CD4-positive, alpha-beta T cell treated with Interleukin-6 at 100 ng/mL for 8 hours (primary cell): ENCODE results near the gene WNK2.

Source experiments
- DNase-seq: peaks from one replicate; pipeline ENCODE4 v3.0.0-alpha.2; 2020; ENCODE audit warnings: mixed read lengths, low spot score

Gene WNK2

DNA sequence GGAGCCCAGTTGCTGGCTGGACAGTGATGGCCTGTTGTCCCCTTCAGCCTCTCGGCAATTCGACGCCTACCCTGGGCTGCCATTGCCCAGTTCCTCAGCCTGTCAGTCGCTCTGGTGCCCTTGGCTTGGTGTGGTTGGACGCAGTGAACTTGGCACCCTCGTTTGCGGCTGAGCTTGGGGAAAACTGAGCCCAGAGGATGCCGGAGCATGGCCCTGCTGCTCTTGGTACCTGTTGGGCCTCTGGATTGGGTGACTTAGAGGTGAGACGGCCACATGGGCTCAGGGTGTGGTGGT is 16.5 kb downstream of the WNK2 start:
- no peak for DNase-seq

DNA sequence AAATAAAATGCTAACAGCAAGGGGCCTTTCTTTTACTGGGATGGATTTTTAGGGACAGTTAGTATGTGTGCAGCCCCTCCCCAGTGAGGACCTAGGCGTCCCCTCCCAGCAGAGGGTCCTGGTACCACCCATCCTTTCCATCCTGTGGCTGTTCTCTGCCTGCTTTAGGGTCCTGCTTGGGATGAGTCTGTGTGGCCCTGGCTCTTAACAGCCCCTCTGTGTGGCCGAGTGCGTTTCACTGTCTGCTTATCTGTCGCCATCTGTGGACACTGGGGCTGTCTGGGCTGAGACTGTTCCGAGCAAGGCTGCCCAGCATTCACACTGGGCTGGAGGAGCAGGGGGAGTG is 17.0 kb downstream of the WNK2 start:
- DNase-seq = no peak

DNA sequence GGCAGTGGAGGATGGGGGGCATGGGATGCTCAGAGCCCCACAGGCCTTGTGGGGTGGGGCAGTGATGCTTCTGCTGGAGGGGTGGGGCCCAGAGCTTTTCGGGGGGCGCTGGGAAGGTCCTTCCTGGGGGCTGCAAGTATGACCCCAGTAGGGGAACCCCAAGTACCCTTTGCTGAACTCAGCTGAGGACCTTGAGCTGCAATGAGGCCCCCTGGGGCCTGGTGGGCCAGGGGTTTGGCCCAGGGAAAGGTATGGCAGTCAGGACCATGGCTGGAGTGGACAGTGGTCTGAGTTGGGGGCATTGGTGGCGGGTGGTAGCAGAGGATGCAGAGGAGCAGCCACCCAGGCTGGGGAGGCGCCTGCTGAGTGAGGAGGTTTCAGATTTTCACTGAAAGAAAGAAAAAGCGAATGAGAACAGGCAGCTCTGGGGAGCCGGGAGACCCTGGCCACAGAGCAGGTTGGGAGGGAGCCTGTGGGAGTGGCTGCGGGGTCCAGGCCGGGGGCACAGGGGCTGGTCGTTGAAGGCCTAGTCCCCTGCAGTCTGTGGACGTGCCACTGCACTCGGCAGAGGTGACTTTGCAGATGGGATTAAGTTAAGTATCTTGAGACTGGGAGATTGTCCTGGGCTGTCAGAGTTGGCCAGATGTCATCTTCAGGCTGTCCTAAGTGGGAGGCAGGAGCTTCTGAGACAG is 19.2 kb downstream of the WNK2 start:
- DNase-seq = no peak

DNA sequence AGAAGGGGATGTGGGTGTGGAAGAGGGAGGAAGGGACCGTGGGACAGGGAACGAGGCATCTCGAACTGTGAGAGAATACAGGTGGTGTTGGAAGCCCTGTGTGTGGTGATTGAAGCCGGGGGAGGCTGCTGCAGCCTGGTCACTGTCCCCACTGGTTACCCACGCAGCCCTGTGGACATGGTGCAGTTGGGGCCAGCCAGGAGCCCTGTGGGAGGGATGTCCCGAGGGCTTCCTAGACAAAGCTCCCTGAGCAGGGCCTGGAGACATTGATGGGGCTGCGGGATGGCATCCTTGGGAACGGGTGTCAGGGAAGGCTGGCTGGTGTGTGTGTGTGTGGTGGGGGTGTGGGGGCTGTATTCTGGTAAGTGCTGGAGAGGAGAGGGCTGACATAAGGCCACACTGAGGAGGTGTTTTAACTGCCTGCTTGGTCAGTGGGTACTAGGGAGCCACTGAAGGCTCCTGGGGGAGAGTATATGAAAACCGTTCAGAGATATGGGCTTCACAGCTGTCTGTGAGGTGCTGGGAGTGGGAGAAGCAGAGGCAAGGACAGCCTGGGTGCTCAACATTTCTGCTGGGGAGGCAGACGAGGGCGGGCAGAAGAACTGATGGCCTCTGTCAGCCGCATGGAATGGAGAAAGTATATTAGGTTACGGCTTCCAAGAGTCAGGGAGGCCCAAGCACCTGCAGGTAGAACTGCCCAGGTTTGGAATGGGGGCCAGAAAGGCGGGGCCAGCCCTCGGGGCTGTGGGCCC is 20.0 kb downstream of the WNK2 start:
- no peak for DNase-seq

DNA sequence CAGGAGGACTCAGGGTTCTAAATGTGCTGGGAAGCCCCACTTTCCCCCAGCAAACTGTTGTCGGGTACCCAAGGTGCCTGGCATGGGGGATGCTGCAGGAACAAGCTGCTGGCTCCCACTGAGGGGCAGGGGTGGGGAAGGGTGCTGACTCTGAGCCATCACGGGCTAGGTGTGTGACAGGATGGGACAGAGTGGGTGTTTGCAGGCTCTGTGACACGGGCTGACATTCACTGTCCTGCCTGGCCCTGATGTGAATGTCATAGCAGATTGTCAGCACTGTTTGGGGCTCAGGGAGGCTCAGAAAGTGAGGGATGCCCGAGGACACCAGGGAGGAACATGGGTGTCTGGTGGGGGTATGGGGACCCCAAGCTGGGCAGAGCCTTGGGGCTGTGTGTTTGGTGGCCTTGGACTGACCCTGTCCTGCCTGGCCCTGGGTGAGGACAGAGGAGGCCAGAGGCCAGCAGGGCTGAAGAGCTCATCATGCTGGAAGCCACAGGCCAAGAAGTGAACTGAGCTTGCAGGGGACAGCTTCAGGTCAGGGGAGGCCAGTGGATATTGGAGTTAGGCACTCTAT is 20.6 kb downstream of the WNK2 start:
- no peak for DNase-seq

DNA sequence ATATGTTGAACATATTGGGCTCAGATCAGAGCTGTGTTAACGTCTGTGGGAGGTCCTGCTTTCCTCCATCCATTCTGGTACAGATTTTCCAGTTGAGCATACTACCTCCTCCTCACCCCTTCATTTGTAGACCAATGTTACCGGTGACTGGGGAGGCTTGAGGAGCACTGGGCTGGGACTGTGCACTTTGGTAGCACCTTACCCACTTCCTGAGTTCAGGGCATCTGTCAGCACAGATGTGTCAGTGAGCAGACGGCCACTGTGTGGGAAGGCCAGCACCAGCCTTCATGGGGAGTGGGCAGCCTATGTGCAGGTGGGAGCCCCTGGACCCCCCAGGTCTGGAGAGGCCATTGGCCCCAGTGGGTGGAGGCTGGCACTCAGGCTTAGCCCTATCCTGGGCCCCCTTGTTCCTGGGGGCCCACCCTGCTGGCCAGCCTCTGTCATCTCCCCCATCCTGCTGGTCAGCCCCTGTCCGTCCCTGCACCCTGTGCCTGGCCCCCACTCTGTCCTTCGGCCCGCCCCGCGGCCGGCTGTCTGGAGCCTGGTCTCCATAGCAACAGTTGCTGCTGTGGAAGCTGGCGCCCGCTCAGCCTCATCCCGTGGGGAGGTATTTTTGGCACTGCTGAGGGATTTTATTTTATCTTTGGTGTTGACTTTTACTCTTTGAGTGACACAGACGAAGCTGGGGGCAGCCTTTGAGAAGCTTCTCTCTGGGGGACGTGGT is 21.3 kb downstream of the WNK2 start:
- DNase-seq = no peak

DNA sequence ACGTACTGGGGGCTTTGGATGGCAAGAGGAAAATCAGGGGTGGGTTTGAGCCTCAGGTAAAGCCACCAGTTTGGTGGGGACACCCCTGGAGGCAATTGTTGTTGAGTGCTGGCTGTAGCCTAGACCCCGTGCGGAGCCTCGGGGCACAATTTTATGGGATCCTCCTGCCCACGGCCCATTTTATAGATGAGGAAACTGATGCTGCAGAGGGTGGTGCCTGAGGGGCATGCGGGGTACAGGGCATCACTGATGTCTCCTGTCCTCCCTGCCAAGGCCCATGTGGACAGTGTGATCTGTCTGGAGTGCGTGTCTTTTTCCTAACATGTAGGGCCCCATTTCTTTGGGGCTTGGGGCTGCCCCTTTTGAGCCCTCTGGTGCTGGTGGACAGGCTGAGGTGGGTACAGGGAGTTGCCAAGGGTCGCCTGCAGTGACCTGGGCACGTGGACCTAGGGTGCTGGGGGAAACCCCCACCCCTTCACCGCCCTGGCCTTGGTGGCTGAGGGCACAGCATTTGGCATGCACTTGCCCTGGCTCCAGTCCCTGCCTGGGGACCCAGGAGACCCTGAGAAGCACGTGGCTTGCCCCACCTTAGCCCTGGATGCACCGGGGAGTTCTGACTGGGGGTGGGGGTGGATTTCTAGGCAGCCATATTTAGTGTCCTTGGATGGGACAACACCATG is 22.1 kb downstream of the WNK2 start:
- DNase-seq = no peak

DNA sequence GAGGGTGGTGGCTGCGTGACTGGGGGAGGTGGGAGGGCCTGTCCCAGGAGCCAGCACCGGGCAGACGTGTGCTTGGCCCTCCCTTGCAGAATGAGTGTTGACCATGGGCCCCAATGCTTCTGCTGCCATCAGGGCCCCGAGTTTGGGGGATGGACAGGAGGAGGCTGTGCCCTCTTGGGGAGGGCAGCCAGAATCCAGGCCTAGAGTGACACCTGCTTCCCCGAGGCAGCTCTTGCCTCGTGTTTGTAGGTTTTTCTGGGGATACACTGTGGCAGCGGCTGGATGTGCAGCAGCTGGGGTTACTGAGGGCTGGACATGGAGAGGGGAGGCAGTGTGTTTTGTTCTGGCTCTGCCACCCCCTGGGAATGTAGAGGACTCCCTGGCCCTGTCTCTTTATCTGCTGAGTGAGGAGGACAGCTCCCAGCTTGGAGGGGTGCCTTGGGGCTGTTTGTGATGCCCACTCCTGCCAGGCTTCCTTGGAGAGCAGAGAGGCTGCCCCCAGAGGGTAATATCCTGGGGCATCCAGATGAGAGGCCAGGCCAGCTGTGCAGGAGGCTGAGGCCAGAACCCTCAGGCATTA is 22.7 kb downstream of the WNK2 start:
- DNase-seq = no peak

DNA sequence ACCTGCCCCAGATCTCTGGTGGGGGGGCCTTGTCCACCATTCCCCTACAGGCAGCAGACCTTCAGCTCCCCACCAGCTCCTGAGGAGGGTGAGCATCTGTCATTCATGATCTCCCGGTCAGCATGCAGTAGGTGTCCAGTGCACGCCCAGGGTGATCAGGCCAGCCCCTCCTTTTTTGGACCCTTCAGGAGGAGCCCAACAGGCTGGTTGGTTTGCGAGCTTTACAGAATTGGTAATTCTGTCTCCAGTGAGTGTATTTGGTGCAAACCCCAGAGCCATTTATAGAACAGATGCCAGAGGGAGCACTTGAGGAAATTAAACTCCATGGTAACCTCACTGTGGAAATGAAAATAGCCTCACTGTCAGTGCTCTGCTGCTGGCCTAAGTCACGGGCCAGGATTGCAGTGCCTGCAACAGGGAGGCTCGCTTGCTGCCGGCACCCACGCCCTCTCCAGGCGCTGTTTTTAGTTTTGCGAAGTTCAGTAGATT is 23.4 kb downstream of the WNK2 start:
- DNase-seq = no peak

DNA sequence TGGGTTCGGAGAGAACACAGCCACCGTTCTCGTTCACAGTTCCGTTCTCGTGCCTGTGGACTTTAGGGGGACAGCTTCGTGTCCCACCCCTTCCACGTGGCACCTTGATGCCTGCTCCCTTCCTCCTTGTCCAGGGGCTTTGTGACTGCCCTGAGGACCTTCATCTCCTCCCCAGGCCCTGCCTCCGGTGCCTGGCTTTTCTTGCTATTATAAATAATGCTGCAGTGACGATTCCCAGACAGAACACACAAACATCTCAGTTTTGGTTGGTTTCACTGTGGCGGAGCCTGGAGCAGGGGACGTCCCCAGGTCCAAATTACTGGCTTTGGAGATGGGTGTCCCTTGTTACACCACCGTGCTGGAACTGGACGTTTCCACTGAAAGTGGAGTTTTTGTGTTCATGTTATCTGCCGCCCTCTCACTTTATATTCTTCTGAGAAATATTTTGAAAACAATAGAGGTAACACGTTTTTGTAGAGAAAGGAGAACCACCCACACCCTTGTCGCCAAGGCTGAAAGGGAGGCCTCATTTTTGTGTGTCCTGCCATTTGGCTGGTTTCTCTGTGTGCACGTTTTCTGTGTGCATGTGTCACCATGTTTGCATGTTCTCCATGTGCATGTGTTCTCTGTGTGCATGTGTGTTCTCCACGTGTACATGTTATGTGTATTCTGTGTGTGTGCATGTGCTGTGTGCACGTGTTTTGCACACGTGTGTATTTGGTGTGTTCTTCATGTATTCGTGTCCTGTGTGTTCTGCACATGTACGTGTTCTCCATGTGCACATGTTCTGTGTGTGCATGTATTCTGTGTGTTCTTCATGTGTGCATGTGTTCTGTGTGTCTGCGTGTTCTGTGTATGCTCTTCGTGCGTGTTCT is 24.2 kb downstream of the WNK2 start:
- no peak for DNase-seq

DNA sequence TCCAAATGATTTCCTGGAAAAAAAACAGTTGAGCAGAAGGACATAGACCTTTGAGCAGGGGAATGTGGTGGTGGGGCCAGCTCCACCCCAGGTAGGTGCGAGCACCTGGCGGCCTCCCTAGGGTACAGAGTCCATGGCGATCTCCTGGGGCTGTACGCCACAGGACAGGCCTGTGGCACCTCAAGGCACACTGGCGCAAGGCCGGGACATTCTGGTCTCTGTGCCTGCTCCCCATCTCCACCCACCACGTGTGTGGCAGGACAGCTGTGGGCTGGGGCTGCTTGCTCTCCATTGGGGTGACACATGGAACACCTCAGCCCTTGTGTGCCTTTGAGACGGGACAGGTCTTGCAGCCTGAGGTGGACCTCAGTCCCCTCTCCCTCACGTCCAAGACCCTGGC is 25.2 kb downstream of the WNK2 start:
- DNase-seq = no peak

DNA sequence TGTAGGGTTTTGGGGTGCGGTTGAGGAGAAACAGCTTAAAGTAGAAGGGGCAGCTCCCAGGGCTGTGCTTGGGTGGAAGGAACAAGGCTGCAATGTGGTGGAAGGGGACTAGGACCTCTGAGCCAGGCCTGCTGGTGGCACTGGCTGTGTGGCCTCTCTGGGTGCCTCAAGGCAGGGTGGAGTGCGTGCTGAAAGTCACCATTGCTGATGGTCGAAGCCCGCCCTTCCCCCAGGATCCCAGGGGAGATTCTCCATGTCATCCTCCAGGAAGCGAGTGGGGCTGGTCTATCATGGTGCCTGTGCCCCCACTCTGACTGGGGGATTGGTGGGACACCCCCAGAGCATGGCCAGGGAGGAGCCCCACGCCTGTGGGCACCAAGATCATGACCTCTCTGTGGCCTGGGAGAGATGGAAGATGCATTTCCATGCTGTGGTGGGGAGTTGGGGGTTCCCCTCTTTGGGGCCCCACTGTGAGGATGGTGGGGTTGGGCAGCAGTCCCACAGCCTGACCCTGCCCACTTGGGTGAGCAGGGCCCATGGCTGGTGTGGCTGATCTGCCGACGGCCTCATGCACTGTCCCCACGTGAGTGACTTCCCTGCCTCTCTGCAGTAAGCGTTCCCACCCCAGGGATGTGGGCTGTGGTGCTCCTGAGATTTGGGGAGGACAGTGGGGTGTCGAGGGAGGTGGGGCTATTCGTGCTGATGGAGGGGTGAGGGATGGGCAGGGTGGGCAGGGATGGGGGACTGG is 25.8 kb downstream of the WNK2 start:
- DNase-seq = no peak

DNA sequence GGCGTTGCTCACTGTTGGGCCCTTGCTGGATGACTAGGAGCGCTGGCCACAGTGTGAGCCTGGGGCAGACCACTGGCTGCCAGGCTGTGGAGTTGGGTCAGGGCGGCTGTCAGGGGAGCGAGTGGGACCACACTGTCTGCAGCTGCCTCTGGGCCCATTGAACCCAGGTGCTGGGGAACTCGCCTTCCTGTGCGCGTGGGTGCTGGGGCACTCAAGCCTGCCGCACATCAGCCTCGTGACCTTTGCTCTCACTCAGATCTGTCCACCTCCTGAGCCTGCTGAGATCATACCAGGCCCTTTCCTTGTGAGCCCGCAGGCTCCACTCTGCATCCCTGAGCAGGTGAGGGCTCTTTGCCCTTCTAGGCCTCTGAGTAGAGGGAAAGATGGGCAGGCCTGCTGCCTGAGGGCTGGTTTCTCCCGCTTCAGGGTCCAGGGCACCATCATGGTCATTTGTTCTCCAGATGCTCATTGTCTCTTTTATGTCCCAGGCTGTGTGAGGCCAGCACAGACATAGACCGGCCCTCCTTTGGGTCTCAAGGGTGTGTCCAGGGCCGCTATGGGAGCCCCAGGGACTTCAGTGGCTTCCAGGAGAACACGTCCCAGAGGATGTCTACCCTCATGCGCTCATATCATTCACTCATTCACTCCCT is 26.5 kb downstream of the WNK2 start:
- no peak for DNase-seq

DNA sequence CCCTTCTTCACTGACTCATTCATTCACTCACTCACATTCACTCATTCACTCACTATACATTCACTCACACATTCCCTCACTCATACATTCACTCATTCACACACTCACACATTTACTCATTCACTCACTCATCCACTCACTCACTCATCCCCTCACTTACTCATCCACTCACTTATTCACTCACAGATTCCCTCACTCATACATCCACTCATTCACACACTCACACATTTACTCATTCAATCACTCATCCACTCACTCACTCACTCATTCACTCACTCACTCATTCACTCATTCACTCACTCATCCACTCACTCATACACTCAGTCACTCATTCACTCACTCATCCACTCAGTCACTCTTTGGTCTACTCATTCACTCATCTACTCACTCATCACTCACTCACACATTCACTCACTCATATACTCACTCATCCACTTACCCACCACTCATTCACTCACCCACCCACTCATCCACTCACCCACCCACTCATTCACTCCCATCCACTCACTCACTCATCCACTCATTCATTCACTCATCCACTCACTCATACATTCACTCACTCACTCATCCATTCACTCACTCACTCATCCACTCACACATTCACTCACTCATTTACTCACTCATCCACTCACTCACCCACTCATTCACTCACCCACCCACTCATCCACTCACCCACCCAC is 27.2 kb downstream of the WNK2 start:
- DNase-seq = no peak

DNA sequence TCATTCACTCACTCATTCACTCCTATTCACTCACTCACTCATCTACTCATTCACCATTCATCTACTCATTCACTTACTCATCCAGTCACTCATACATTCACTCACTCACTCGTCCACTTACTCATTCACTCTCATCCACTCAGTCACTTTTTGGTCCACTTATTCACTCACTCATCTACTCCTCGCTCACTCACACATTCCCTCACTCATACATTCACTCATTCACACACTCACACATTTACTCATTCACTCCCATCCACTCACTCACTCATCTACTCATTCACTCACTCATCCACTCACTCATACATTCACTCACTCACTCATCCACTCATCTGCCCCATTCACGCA is 27.7 kb downstream of the WNK2 start:
- no peak for DNase-seq

DNA sequence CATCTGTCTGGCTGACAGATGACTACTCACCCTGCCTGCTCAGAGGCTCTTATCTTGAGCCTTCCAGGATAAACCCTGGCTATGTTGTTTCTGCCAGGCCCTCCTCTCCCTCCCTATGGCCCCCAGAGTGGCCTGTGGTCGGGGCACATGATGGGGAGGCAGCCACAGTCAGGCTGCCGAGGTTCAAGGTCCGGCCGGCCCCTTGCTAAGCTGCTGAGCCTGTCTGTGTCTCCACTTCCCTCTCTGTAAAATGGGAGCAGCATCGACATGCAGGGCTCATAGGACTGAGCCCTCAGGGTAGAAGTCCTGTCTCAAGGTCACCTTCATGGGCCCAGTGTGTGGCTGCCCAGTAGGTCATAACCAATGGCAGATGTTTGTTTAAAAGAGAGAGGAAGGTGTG is 28.5 kb downstream of the WNK2 start:
- DNase-seq = no peak

DNA sequence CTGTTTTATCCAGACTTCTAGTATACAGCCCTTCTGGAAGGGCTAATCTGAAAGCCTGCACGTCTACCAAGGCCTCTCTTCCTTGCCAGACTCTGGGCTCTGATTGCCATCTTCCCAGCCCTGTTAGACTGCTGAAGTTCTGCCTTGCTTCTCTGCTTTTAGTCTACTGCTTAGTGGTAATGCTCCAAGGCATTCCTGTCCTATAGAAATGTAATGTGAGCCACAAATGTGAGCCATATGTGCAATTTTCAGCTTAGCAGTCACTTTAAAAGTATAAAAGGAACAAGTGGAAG is 32.1 kb downstream of the WNK2 start:
- DNase-seq = no peak

DNA sequence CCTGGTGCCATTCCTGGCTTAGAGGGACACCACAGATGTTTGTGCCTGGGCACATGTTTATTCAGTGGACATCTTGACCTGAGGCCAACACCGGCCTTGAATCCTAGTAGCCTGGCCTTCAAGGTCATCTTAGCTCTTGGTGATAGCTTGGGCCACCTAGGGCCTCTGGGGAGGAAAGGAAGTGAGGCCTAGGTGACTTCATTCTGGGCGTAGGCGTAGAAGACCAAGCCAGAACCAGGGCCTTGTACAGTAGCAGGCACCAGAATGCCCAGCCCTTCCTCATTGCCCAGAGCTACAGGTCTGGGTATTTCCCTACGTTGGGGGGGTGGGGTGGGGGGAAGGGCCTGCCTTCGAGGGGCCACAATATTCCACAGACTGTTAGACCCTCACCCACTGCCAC is 33.8 kb downstream of the WNK2 start:
- no peak for DNase-seq

DNA sequence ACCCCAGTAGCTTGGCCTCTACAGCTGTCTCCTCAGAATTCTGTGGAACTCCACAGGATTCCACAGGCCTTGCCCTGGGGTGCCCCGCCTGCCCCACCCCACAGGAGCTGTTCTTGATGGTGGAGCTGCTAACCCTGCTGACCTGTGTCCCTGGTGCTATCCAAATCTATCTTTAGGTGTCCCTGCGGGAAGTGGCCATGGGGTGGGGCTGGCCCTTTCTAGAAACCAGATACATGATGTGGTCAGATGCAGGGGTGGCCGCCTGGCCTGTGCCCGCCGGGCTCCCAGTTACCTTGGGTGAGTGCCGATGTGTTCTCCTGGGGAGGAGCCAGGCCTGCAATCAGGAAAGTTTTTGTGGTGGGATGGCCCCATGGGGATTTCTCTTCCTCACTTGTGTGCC is 34.2 kb downstream of the WNK2 start:
- DNase-seq = no peak
